HG03095 (cell line): ENCODE results near the gene GGT6.

ENCODE experiments used
- ATAC-seq: cut with Tn5 transposase; IDR thresholded peaks from one replicate; pipeline ENCODE4 v1.9.1; 2021; ENCODE audit warnings: moderate library complexity; ENCODE audit not compliant: unreplicated experiment

GGT6 gene

DNA sequence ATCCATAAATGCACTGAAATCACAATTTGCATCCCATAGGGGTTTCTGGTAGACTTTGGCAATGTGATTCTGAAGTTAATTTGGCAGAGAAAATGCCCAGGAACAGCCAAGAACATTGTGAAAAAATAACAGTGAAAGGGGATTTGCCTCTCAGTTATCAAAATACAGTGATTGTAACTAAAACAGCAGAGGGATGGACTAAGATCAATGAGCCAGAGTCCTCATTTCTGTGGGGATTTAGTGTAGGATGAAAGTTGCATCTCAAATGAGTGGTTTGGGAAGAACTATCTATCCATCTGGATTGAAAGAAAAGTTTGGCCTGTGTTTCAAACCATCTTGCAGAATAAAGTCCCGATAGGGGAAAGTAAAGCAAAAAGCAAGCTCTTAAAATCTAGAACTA, 33.2 kb downstream of the GGT6 start:
- no peak for ATAC-seq

DNA sequence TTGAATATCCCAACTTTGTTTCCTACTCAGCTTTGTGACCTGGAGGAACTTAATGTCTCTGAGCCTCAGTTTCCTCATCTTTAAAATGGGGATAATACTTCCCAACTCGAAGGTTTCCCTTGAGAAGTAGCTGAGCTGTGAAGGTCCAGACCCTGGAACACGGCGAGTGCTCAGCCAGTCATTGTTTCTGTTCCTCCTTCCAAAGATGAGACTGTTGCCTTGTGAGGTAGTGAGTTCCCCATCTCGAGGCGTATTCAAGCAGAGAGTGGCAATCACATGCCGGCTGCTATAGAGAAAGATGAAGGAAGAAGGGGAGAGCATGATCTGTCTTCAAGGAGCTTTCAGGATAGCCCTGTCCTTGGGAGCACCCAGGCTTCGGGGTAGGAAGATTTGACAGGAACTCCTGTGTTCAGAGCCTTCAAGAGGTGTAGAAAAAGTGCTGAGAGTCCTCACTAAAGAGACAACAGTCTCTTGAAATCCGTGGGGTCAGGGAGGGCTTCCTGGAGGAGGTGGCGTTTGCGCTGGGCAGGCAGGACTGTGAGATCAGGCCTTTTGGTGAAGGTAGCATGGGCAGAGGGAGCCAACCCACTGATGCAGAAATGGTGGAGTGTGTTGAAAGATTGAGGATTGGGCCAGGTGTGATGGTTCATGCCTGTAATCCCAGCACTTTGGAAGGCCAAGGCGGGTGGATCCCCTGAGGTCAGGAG, 34.5 kb downstream of the GGT6 start:
- ATAC-seq, result no peak

DNA sequence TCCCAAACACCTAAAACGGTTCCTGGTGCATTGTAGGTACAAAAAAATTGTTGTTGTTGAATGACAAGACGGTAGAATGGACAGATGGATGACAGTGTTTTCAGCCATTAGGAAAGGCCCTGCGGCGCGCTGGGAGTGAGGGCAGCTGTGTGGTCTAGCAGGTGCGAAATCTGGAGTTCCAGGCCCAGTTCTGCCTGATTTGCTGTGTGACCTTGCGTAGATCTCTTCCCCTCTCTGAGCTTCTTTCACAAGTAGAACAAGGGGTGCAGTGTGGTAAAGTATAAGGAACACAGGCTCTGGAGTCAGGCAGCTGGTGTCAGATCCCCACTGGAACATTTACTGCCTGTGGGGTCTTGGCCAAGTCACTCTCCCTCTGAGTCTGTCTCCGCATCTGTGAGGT, 36.4 kb downstream of the GGT6 start:
- ATAC-seq, result no peak

DNA sequence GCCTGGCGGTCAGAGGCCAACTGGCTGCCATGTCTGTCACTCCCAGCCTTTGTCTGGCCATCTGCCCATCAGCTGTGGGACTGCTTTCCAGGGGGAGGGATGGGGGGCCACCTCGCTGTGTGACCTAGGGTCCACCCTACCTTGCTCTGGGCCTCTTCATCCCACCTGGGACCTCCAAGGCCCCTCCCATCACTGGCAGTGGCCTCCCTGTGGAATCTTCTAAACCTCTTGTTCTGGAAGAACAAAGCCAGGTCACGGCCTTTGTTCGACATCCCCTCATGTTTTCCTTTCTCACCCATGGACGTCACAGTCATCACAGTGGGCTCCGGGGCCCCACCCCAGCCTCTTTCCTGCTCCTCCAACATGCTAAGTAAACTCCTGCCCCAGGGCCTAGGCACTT, 37.7 kb downstream of the GGT6 start:
- no peak for ATAC-seq

DNA sequence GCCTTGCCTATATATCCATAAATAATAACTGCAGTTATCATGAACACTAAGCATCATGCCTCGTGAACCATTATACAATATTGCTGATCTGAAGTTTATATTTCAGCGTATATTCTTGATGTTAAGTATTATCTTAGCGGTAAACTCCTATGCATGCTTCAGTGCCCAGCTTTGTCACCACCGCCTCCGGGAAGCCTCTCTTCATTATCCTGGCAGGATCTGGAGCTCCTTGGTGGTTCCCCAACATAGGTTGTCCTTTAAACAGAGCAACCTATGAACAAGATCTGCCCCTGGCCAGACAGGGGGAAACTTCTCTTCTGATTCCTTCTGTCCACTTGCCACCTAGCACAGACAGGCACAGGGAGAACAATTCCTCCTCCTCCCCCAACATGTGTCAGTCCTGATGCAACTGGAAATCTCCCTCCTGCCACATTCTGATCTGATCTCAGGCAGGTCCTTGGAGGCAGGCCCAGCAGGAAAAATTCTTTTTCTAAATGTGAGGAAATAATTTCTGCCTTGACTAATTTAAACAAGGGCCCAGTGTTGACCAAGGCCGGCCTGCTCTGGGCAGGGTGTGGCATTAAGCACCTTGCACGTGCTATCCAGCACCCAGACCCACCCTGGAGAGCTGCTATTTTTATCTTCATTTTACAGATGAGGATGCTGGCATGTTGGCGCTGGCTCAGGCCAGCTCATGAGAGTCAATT, 39.3 kb downstream of the GGT6 start:
- ATAC-seq, result no peak

DNA sequence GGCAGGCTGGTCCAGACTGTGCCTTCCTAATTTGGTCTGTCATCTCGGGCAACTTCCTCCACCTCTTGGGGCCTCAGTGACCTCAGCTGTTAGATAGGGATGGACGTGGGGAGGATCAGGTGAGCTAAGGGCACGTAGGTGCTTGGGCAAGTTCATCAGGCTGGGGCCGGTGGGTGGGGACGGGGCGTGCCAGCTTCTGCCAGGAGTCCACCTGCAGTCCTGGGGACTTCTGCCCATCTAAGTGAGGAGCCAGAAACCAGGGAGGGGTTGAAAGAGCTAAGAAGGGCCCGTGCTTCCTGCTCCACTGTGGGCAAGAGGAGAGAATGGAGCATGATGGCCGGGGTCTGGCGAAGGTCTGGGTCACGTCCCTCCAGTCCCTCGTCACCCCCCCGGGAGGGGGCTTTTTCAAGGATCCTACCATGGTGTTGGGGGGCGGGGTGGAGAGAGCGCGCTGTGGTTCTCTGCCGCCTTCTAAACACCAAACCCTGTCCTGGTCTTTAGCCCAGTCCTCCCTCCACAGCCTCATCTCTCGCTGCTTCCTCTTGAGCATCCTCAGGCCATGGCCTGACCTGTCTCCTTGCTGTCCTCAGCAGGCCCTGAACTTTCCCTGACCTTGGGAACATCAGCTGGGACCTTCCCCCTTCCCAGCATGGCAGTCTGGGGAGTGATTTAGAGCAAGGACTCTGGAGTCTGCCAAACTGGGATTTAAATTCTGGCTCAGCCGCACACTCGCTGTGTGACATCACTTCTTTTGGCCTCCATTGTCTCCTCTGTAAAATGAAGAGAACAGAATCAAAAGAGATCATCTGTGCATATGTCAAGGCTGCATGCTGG, 40.1 kb downstream of the GGT6 start:
- no peak for ATAC-seq

DNA sequence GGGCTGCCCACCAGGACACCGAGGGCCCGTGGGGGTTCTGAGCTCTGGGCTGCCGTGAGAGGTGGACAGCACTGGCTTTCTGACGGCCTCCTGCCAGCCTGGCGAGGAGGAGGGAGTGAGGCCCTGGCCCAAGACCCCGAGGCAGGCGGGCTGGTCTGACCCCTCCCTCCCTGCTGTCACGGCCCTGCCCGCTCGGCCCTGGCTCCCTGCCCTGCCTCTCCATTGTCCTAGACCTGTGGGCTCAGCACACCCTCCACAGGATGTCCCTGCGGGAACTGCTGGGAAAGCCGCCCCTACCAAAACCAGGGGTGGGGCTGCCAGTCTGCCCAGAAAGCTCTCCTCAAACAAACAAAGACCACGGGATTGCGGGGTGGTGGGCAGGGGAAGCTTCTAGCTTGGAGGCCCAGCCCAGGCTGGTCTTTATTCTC, 41.0 kb downstream of the GGT6 start:
- no peak for ATAC-seq

DNA sequence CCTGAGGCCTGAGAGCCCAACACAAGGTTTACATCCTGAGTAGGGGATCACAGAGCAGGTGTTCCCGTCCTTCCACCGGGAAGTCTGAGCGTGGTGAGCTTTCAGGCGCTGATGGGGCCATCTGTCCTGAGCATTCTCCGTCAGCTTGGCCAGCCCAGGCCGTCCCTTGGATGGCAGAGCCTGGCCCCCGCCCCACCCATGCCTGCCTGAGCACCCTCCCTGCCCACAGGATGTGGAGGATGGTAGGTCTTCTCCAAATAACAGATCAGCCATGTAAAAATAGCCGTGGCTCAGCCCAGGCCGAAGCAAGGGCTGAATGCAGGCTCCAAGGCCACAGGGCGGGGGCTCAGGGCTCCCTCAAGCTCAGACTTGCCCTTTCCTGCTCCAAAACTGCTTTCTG, 41.5 kb downstream of the GGT6 start:
- no peak for ATAC-seq

DNA sequence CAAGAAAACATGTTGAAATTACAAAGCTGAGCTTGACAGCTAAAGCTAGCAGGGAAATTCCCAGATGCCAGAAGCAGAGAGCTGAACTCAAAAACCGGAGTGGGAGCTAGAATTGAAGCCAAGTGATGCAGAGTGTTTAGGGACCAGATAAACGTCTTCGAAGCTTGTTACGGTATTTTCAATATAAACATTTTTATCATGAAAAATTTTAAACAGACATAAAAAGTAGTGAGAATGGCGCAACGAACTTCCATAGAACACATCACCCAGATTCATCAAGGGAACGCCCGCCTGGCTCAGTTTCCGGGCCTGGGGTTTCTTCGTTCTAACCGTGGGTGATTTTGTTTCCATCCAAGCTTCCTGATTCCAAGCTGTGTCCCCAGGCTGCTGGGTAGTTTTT, 43.6 kb downstream of the GGT6 start:
- ATAC-seq, result no peak

DNA sequence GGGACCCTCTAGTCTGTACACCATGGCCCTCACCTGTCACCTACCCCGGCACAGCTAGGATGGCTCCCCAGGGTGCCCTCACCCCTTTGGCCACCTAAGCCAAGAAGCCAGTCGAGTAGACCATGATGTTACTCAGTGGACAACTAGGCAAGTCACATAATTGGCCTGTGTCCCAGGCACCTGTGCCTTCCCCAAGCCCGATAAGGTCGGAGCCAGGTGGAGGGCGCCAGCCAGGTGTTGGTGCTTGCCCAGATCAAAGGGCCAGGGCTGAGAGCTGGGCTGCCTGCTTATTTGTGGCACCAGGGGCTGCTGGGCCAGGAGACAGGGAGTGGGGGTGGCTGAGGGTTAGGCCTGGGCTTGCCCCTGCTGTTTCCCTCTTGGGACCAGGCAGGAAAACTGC, 44.9 kb downstream of the GGT6 start:
- no peak for ATAC-seq

DNA sequence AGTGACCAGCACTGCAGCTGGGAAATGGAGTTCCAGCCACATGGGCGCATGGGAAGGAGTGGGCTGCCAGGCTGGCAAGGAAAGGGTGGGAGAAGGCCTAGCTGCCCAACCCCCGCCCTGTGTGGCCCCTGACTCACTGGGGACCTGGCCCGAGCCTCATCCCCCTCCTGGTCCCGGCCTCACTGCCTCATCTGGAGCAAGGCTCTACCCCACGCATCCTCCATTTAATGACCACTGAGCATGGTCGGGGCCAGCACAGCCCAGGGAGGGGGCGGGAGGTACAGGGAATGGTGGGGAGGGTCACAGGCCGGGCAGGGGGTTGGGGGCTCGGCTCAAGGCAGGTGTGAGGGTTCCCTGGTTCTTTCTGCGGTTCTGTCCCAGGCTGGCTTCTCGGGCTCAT, 45.6 kb downstream of the GGT6 start:
- ATAC-seq, result no peak

DNA sequence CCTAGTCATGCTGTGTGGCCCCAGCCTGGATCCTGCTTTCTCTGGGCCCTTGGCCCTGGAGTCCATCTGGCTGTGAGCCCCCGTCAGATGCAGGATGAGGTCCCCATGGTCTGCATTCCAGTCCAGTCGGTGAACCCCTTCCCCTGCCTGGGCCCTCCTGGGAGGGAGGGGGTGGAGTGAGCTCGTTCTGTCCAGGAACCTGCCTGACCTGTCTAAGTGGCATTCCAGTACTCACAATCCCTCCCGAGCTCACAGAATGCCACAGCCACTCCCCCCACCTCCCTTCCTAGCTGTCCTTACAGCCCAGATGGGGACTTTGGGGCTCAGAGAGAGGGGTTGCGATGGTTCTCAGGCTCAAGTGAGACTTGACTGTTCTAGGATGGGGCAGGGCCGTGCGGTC, 46.2 kb downstream of the GGT6 start:
- ATAC-seq, result no peak

DNA sequence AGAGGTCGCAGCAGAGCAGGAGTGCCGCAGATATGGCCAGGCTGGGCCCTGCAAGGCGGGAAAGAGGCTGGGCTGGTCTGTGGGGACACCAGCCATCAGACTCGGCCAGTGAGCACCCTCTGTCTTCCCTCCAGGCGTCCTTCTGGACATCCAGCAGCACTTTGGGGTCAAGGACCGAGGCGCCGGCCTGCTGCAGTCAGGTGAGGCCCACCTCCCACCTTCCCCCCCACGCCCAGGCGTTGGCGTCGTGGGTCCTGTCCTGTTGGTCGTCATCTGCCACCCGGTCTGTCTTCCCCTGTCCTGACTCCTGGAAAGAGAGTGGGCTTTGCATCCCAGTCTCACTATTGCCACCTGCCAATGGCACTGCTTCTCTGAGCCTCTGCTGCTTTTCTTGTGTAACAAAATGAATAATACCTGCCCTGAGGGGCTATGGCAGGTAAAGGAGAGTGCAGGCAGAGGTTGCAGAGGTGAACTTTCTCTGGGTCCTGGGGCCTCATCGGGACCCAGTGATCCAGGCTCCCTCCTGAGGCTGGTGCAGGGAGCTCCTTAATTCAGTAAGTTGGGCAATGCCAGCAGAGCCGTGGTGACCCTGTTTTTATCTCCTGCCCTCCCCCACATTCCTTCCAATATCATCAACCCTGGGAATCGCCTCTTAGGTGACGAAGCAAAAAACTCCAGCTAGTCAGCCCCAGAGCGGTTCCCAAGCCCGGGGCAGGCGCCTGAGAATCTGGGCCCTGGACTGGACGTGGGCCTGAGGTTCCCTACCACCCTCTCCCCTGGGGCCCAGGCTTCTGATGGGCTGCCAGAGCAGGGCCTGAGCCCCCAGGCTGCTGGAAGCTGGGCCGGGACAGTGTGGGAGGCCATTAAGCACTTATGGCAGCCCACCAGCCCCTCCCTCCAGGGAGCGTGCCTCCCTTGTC, 47.0 kb downstream of the GGT6 start:
- no peak for ATAC-seq

DNA sequence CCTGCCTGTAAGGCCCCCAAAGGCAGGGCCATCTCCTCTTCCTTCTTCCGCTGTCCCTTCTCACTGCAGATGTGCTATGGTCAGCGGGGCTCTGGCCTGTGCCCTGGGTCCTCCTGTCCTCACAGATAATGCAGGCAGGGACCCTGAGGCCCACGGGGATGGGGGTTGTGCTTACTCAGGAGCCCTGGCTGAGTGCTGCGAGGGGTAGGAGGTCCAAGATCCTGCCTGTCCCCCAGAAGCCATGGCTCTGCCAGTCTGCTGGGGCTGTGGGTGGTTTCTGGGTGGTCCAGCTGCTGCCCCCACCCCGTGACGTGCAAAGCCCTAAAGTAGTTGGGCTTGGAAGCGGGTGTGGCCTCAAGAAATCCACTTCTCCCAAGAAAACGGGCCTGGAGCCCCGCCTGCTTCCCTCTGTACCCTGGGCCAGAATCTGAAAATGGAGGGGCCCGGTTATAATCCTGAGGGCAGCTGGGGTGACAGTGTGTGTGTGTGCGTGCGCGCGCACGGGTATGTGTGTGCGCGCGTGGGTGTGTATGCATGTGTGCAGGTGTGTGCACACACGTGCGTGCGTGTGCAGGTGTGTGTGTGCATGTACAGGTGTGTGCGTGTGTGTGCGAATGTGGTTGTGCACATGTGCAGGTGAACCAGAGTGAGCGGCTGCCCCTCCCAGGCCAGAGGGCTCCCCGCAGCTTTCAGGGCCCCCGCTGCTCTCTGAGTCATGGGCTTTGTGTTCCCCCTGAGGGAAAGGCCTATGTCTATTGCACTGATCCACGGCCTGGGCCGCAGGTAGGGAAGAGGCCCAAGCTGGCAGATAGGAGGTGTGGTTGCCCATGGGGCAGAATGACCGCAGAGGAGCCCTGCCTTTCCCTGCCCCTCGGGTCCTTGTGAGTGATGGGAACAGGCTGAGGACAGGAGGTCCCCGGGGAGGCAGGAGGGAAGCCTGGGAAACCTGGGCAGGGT, 47.9 kb downstream of the GGT6 start:
- ATAC-seq, result no peak

DNA sequence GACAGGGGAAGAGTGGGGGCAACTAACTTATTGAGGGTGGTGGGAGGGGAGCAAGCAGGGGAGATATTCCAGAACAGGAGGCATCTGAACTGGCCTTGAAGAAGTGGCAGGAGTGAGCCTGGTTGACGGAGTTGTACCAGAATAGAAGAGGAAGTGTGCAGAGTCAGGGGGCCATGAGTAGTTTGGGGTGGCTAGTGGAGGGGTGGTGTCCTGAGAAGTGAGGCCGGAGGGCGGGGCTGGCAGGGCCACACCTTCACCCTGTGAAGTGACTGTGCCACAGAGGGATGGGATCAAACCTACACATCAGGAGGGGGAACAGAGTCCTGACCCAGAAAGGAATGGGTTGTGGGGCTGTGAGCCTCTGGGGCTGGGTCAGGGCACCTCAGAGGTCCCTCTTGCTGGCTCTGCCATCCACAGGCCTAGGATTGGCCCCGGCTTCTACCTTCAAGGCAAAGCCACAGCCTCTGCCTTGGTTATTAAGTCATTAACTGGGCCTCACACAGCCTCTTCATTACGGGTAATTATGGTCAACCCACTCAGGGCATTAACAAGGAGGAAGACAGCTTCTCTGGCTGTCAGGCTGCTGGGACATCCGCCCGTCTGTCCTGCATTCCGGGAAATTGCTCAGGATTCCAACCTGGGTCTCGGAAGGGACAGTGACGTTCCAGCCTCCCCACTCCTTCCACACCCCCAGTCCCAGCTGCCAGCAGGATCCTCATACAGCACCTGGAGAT, 49.0 kb downstream of the GGT6 start:
- ATAC-seq, result no peak

DNA sequence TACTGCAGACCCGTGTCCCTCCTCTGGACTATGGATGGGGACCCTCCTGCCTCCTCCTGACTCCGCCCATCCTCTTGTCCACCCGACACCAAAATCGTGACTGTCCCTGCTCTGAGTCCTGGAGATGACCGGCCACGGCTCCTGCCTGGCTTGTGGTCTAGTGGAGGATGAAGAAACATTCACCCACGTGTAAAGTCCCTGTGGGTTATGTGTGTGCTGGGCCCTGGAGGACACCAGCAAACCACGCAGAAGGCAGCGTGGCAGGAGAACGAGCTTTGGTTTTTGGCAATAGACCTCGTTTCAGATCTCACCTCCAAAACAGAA, 49.8 kb downstream of the GGT6 start:
- no peak for ATAC-seq

DNA sequence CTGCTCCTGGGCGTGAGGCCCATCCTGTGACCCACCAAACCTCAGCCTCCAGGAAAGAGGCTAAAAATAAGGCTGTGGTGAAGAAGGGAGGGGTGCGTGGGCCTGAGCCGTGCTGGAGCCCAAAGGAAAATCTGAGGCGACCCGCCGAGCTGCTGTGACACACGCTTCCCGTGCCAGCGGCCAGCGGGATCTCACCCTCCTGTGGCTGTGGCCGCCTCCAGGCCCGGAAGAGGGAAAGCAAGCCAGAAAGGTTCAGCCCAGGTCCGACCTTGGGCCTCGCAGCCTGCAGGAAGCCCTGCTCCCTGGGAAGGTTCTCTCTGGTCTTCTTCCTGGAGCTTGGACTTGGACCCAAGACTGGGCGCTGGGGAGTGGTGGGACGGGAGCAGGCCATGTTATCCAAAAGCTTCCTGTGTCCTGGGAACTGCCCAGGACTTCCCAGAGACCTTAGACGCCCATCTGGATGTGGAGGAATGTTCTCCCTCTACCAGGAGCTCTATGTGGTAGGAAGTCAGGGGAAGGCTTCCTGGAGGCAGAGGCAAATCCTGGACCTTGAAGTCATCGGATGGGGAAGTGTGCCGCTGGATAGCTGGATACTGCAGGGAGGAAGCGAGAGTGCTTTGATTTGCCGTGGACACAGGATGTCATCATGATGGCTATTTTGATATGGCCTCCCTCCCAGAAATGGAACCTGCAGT, 50.3 kb downstream of the GGT6 start:
- no peak for ATAC-seq

DNA sequence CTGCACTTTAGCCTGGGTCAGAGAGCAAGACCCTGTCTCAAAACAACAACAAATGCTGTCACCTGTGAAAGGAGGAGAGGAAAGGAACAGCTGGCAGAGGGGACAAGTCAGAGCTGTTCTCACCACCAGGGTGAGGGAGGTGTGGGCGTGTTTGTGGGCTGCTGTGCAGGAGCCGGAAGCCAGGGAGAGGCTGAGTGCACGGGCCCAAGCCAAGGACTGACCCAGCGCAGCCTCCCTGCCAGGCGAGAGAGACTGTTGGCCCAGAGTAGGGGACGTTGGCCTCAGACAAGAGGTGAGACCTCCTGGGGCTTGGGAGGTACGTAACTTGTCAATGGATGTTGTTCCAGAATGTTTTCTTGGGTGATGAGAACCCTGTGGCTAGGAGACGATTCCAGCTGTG, 51.0 kb downstream of the GGT6 start:
- ATAC-seq, result no peak

DNA sequence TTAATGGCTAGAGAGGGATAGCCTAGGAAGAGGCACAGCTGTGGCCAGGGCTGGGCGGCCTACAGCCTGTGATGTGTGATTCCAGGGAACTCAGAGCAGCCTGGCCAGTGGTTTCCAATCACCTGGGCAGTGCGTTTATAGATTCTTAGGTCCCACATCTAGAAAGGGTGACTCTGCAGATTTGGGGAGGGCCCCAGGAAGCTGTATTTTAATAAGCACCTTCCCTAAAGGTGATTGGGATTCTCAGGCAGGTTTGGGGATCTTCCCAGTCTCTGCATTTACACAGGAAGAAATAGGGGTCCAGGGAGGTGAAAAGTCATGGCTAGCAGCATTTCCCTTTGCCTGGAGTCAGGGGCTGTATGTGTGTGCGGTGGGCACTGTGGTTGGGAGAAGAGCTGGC, 52.2 kb downstream of the GGT6 start:
- no peak for ATAC-seq
